ENCODE measurements around the gene UBE2D2.

Gene UBE2D2

GRCh38 chr5:139636207-139636792, 75.2 kb downstream of the UBE2D2 start:
- DNase-seq = peak; percentile 57

GRCh38 chr5:139636975-139637408, 75.9 kb downstream of the UBE2D2 start:
- DNase-seq = peak; percentile 81

- peak; percentile 47 for DNase-seq
Measured at GRCh38 chr5:139637438-139638089, 76.4 kb downstream of the UBE2D2 start.

- DNase-seq = no peak
Measured at GRCh38 chr5:139638090-139638735, 77.1 kb downstream of the UBE2D2 start.

GRCh38 chr5:139638736-139639618, 77.8 kb downstream of the UBE2D2 start:
- no peak for DNase-seq

- DNase-seq = no peak
Measured at GRCh38 chr5:139639619-139640380, 78.7 kb downstream of the UBE2D2 start.

- no peak for DNase-seq
Measured at GRCh38 chr5:139640421-139641115, 79.4 kb downstream of the UBE2D2 start.

GRCh38 chr5:139641116-139642080, 80.3 kb downstream of the UBE2D2 start:
- no peak for DNase-seq

GRCh38 chr5:139642213-139642612, 81.1 kb downstream of the UBE2D2 start:
- no peak for DNase-seq

GRCh38 chr5:139642891-139643871, 82.0 kb downstream of the UBE2D2 start:
- DNase-seq = no peak

GRCh38 chr5:139644001-139644456, 82.9 kb downstream of the UBE2D2 start:
- no peak for DNase-seq

GRCh38 chr5:139644646-139645429, 83.7 kb downstream of the UBE2D2 start:
- DNase-seq = no peak

- DNase-seq = no peak
Measured at GRCh38 chr5:139645430-139645871, 84.3 kb downstream of the UBE2D2 start.

- no peak for DNase-seq
Measured at GRCh38 chr5:139646111-139646510, 85.0 kb downstream of the UBE2D2 start.

- DNase-seq = no peak
Measured at GRCh38 chr5:139646912-139647505, 85.9 kb downstream of the UBE2D2 start.

- no peak for DNase-seq
Measured at GRCh38 chr5:139647506-139648204, 86.5 kb downstream of the UBE2D2 start.
